Naive thymus-derived CD4-positive, alpha-beta T cell (primary cell): ENCODE data around the gene CREBBP. TPM values are rescaled to one million over a fixed set of nuclear protein-coding genes. Genes with fewer than 3 reads are reported as not detected.

Source experiments
- ATAC-seq: fragments of 150-1000 bp; cut with Tn5 transposase; 2 replicates; pipeline ENCODE4 v1.10.0; 2021; ENCODE audit warnings: mild to moderate bottlenecking, moderate library complexity
- CTCF ChIA-PET: fragments of 350-600 bp; sonication (Branson Sonifier 250); formaldehyde crosslinking; loops from one replicate; lab custom pipeline; 2021; ENCODE audit warnings: antibody characterized with exemption; lab: Charles Lee
- POLR2A ChIA-PET: fragments of 350-600 bp; sonication (Branson Sonifier 250); formaldehyde crosslinking; loops from one replicate; lab custom pipeline; 2021; ENCODE audit warnings: antibody characterized with exemption, inconsistent platforms; lab: Charles Lee
- DNase-seq, 9 donors: peaks; one replicate each; pipeline versions ENCODE4 v3.0.0 to v3.0.0-alpha.2; 2020 to 2022; ENCODE audit warnings: mixed read lengths in 1 of 9
- H3K27ac ChIP-seq: one replicate; pipeline ENCODE4 v1.7.0; 2013; ENCODE audit warnings: mild to moderate bottlenecking, low read depth, low read length, moderate library complexity
- H3K27me3 ChIP-seq, 2 donors: one replicate each; pipeline ENCODE4 v1.7.0; 2013; ENCODE audit warnings: low read length in 2 of 2, mild to moderate bottlenecking in 2 of 2, moderate library complexity in 2 of 2; ENCODE audit not compliant: control insufficient read depth in 2 of 2, insufficient read depth in 2 of 2
- H3K36me3 ChIP-seq, 3 experiments: 1 replicate in 2 of 3; 2 replicates in 1 of 3; pipeline ENCODE4 v1.7.0; 2013; ENCODE audit warnings: low read length in 3 of 3, mild to moderate bottlenecking in 3 of 3, moderate library complexity in 1 of 3; ENCODE audit not compliant: insufficient read depth in 3 of 3, control insufficient read depth in 2 of 3
- H3K4me1 ChIP-seq, 2 donors: one replicate each; pipeline ENCODE4 v1.7.0; 2013; ENCODE audit warnings: low read length in 2 of 2, mild to moderate bottlenecking in 2 of 2, moderate library complexity in 1 of 2; ENCODE audit not compliant: control insufficient read depth in 2 of 2, insufficient read depth in 2 of 2
- H3K4me3 ChIP-seq: 2 replicates; pipeline ENCODE4 v1.7.0; 2013; ENCODE audit warnings: mild to moderate bottlenecking, low read length
- H3K9me3 ChIP-seq, 3 experiments: 1 replicate in 2 of 3; 2 replicates in 1 of 3; pipeline ENCODE4 v1.7.0; 2013; ENCODE audit warnings: low read length in 3 of 3; ENCODE audit not compliant: control insufficient read depth in 2 of 3
- H3K27ac Mint-ChIP-seq, 9 donors: one replicate each; pipeline ENCODE4 v1.8.0; 2020 to 2022; ENCODE audit warnings: mixed read lengths in 9 of 9, mild to moderate bottlenecking in 8 of 9, moderate library complexity in 5 of 9, inconsistent platforms in 2 of 9
- H3K27me3 Mint-ChIP-seq, 5 donors: one replicate each; pipeline ENCODE4 v1.8.0; 2021 to 2022; ENCODE audit warnings: mixed read lengths in 5 of 5, mild to moderate bottlenecking in 1 of 5
- H3K36me3 Mint-ChIP-seq, 5 donors: one replicate each; pipeline ENCODE4 v1.8.0; 2020 to 2022; ENCODE audit warnings: mixed read lengths in 5 of 5, mild to moderate bottlenecking in 3 of 5, inconsistent platforms in 1 of 5
- H3K4me1 Mint-ChIP-seq, 7 donors: one replicate each; pipeline ENCODE4 v1.8.0; 2020 to 2022; ENCODE audit warnings: mixed read lengths in 7 of 7, mild to moderate bottlenecking in 3 of 7, inconsistent platforms in 1 of 7
- H3K4me3 Mint-ChIP-seq, 10 donors: one replicate each; pipeline ENCODE4 v1.8.0; 2020 to 2022; ENCODE audit warnings: mild to moderate bottlenecking in 10 of 10, mixed read lengths in 10 of 10, moderate library complexity in 6 of 10, inconsistent platforms in 2 of 10
- H3K9me3 Mint-ChIP-seq, 11 donors: one replicate each; pipeline ENCODE4 v1.8.0; 2020 to 2022; ENCODE audit warnings: mixed read lengths in 11 of 11, mild to moderate bottlenecking in 4 of 11, inconsistent platforms in 1 of 11, moderate library complexity in 1 of 11
- intact Hi-C, 2 donors: fragments of 100-400 bp; cut with micrococcal nuclease; formaldehyde crosslinking; loops; one replicate each; pipeline ENCODE4 v1.15.1; 2023
- polyA plus RNA-seq, 2 donors: library from polyadenylated mRNA; unstranded; fragments of 300-500 nt; fragmentation: Illumina TruSeq; gene quantifications; one replicate each; pipeline ENCODE4 v1.2.3, GENCODE V29; 2021
- total RNA-seq, 6 experiments: library from RNA in 5 of 6; stranded (reverse) in 5 of 6; gene quantifications; 1 replicate in 5 of 6; 2 replicates in 1 of 6; pipeline ENCODE4 v1.2.3 and lab custom pipeline; 2021 to 2026

The CREBBP gene
- total and polyA plus RNA-seq, 7 experiments from 2014 or later = 10.5 to 194 (median 126) TPM

DNA sequence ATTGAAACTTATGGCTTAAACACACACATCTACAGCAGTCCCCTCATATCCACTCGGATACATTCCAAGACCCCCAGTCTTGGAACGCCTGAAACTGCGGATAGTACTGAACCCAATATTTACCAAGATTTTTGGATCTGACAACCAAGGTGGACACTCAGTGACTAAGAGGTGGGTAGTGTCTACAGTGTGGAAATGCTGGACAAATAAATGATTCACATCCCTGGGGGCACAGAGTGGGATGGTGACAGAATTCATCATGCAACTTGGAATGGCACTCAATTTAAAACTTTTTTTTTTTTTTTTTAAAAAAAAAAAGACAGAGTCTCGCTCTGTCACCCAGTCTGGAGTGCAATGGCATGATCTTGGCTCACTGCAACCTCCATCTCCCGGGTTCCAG is 109.0 kb downstream of the CREBBP start:
- ChIA-PET CTCF (no interaction called here), POLR2A (interaction anchor here (0.7 kb wide), 1 partner anchor 12 kb away, joined by 3 read pairs; no protein-coding TSS in a partner anchor)
- Histone ChIP-seq H3K27ac (no peak overlapping the region), H3K4me3 (no peak overlapping the region), H3K9me3 (no peaks in the 10 kb centered on the region), H3K4me1 (no peaks in the 10 kb centered on the region), H3K36me3 (peaks cover 35 to 80% (median 36%) of the 10 kb centered on the region in 3 experiments), H3K27me3 (no peaks in the 10 kb centered on the region)
- Mint-ChIP-seq H3K27ac (no peak overlapping the region), H3K27me3 (no peaks in the 10 kb centered on the region), H3K36me3 (peaks cover 16 to 60% (median 26%) of the 10 kb centered on the region in 5 donors), H3K4me3 (no peak overlapping the region), H3K4me1 (peaks cover 0 to 6% (median 2%) of the 10 kb centered on the region in 7 donors), H3K9me3 (no peaks in the 10 kb centered on the region)
- DNase-seq = no peak
- intact Hi-C loops = no loop called here
- no peak for ATAC-seq

DNA sequence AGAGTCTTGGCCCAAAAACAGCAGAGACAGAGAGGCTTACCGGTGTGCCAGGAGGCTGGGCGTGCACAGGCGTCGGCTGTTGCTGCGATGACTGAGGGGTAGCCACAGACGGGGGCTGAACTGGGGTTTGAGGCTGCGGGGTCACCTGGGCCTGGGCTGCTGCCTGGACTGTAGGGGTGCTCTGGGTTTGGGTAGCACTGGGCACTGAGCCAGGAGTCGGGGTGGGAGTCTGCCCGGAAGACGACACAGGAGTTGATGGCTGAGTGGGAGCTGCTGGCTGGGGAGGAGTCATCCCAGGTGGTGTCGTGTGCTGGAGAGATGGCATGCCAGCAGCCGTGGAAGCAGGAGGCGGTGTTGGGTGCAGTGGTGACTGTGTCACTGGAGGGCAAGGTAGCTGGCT is 110.0 kb downstream of the CREBBP start:
- Histone ChIP-seq H3K9me3 (no peaks in the 10 kb centered on the region), H3K4me3 (no peak overlapping the region), H3K27me3 (no peaks in the 10 kb centered on the region), H3K27ac (no peak overlapping the region), H3K36me3 (peaks cover 35 to 81% (median 36%) of the 10 kb centered on the region in 3 experiments), H3K4me1 (no peaks in the 10 kb centered on the region)
- POLR2A ChIA-PET = no interaction called here
- CTCF ChIA-PET = no interaction called here
- H3K27ac Mint-ChIP-seq = peak overlapping the region in 2 of 9 donors; percentile 49 to 80
- H3K4me1 Mint-ChIP-seq = peaks cover 0 to 6% (median 2%) of the 10 kb centered on the region in 7 donors
- intact Hi-C loops = no loop called here
- no peaks in the 10 kb centered on the region for H3K27me3 Mint-ChIP-seq
- H3K9me3 Mint-ChIP-seq = no peaks in the 10 kb centered on the region
- no peak overlapping the region for H3K4me3 Mint-ChIP-seq
- no peak for DNase-seq
- no peak for ATAC-seq
- H3K36me3 Mint-ChIP-seq = peaks cover 13 to 56% (median 29%) of the 10 kb centered on the region in 5 donors

DNA sequence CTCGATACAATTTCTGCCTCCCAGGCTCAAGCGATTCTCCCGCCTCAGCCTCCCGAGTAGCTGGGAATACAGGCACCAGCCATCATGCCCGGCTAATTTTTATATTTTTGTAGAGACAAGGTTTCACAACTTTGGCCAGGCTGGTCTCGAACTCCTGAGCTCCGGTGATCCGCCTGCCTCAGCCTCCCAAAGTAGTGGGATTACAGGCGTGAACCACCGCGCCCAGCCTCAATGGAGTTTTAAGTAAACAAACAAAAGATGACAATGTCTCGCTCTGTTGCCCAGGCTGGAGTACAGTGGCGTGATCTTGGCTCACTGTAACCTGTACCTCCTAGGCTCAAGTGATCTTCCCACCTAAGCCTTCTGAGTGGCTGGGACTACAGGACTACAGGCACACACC is 110.6 kb downstream of the CREBBP start:
- Histone ChIP-seq H3K36me3 (peaks cover 30 to 81% (median 34%) of the 10 kb centered on the region in 3 experiments), H3K4me3 (no peak overlapping the region), H3K9me3 (no peaks in the 10 kb centered on the region), H3K27me3 (no peaks in the 10 kb centered on the region), H3K4me1 (no peaks in the 10 kb centered on the region), H3K27ac (no peak overlapping the region)
- H3K36me3 Mint-ChIP-seq = peaks cover 13 to 57% (median 29%) of the 10 kb centered on the region in 5 donors
- POLR2A ChIA-PET = interaction anchor here (1.0 kb wide), 1 partner anchor 26 kb away, joined by 6 read pairs; no protein-coding TSS in a partner anchor
- no peaks in the 10 kb centered on the region for H3K9me3 Mint-ChIP-seq
- intact Hi-C loops = no loop called here
- DNase-seq = no peak
- ATAC-seq = no peak
- CTCF ChIA-PET = no interaction called here
- H3K4me3 Mint-ChIP-seq = no peak overlapping the region
- peaks cover 0 to 6% (median 2%) of the 10 kb centered on the region in 7 donors for H3K4me1 Mint-ChIP-seq
- H3K27ac Mint-ChIP-seq = peak overlapping the region in 1 of 9 donors; percentile 51
- H3K27me3 Mint-ChIP-seq = no peaks in the 10 kb centered on the region

DNA sequence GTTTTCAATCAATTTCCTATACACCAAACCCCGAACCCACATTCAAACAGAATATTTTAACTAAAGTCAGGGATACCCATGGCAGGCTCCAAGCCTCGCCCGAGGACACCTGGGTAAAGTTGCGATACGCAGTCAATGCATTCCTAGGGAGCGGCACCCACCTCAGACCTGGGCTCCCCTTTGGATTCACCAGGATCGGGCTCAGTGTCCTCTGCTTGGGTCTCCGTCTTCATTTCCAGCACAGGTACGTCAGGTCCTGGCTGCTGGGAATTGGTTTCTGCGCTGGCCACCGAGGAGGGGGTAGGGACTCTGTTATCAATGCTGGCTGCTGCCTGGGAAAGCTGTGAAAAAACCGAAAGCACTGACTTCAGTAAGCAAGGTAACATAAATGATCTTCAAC is 111.5 kb downstream of the CREBBP start:
- H3K4me3 ChIP-seq = no peak overlapping the region
- no peak for ATAC-seq
- Mint-ChIP-seq H3K27ac (peak overlapping the region in 1 of 9 donors; percentile 32), H3K4me1 (peaks cover 0 to 6% (median 2%) of the 10 kb centered on the region in 7 donors), H3K27me3 (no peaks in the 10 kb centered on the region), H3K4me3 (no peak overlapping the region), H3K36me3 (peaks cover 13 to 47% (median 25%) of the 10 kb centered on the region in 5 donors), H3K9me3 (no peaks in the 10 kb centered on the region)
- CTCF ChIA-PET = no interaction called here
- no peaks in the 10 kb centered on the region for H3K9me3 ChIP-seq
- POLR2A ChIA-PET = interaction anchor here (0.6 kb wide), 1 partner anchor 87 kb away, joined by 3 read pairs; no protein-coding TSS in a partner anchor
- H3K4me1 ChIP-seq = no peaks in the 10 kb centered on the region
- H3K36me3 ChIP-seq = peaks cover 29 to 81% (median 34%) of the 10 kb centered on the region in 3 experiments
- intact Hi-C loops = no loop called here
- no peak overlapping the region for H3K27ac ChIP-seq
- no peak for DNase-seq
- no peaks in the 10 kb centered on the region for H3K27me3 ChIP-seq

DNA sequence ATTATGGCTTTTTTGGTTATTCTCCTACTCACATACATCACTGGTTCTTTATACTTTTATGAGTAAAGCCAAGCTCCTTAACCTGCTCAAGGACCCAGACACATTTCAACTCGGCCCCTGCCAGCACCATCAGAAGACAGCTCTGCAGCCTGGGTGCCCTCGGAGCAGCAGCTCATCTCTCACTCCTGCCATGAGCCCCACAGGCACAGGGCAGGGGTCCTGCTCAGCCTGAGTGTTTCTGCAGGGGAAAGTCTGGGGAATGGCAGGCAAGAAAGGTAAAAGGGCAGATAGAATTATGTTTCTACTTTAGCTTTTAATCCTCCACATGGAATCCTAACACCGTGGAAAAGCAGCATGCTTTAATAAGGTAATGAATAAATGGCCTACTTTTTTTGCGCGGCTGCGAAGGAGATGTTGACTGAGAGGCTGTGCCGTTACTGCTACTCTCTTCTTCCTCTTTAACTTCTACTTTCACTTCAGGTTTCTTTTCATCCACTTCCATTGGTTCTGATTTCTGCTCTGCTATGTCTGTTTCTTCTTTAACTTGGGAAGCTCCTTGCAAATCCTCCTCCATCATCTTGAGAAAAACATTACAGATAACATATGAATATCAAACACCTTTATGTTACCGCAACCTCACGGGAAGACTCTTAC is 113.1 kb downstream of the CREBBP start:
- H3K27me3 ChIP-seq = no peaks in the 10 kb centered on the region
- Mint-ChIP-seq H3K4me1 (peaks cover 0 to 4% (median 0%) of the 10 kb centered on the region in 7 donors), H3K27me3 (no peaks in the 10 kb centered on the region), H3K36me3 (peaks cover 10 to 38% (median 21%) of the 10 kb centered on the region in 5 donors), H3K27ac (peak overlapping the region in 5 of 9 donors; percentile 13 to 85 (median 38)), H3K4me3 (no peak overlapping the region), H3K9me3 (no peaks in the 10 kb centered on the region)
- H3K27ac ChIP-seq = no peak overlapping the region
- intact Hi-C loops = no loop called here
- no peak overlapping the region for H3K4me3 ChIP-seq
- no peaks in the 10 kb centered on the region for H3K9me3 ChIP-seq
- peaks cover 29 to 84% (median 34%) of the 10 kb centered on the region in 3 experiments for H3K36me3 ChIP-seq
- ChIA-PET CTCF (no interaction called here), POLR2A (interaction anchor here (0.6 to 0.8 kb wide), 2 partner anchors 112 to 252 kb away, joined by 3 to 4 read pairs; no protein-coding TSS in a partner anchor)
- no peaks in the 10 kb centered on the region for H3K4me1 ChIP-seq
- ATAC-seq (no peak), DNase-seq (no peak)

DNA sequence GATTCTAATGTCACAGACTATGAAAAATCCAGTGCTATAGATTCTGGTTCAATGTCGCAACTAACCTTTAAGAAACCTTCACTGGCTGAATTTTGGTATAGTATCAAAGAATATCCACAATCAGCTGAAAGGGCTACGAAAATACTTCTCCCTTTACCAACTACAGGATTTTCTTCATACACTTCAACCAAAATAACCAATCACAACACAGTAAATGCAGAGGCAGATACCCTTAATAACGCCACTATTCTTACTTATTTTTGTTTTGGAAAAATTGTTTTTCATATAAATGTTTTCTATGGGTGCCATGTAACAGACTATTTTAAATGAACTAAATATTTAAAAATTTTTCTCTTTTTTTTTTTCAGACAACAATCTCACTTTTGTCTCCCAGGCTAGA is 114.3 kb downstream of the CREBBP start:
- intact Hi-C loops = no loop called here
- ChIA-PET POLR2A (no interaction called here), CTCF (no interaction called here)
- H3K4me1 Mint-ChIP-seq = peaks cover 0 to 4% (median 0%) of the 10 kb centered on the region in 7 donors
- no peaks in the 10 kb centered on the region for H3K9me3 Mint-ChIP-seq
- H3K36me3 Mint-ChIP-seq = peaks cover 10 to 33% (median 23%) of the 10 kb centered on the region in 5 donors
- Histone ChIP-seq H3K36me3 (peaks cover 29 to 94% (median 38%) of the 10 kb centered on the region in 3 experiments), H3K4me3 (no peak overlapping the region), H3K4me1 (no peaks in the 10 kb centered on the region), H3K9me3 (no peaks in the 10 kb centered on the region), H3K27me3 (no peaks in the 10 kb centered on the region), H3K27ac (no peak overlapping the region)
- no peak overlapping the region for H3K4me3 Mint-ChIP-seq
- no peak for ATAC-seq
- H3K27me3 Mint-ChIP-seq = no peaks in the 10 kb centered on the region
- DNase-seq = no peak
- H3K27ac Mint-ChIP-seq = no peak overlapping the region
